HEK293T (cell line): ENCODE results near the gene CCDC137.

Source experiments
- BHLHE40 ChIP-seq: fragments of 450-650 bp; IDR thresholded peaks from 2 replicates; pipeline ENCODE4 v1.6.1; 2016; ENCODE audit warnings: mild to moderate bottlenecking, moderate library complexity, borderline replicate concordance
- CTBP1 ChIP-seq: fragments of 450-650 bp; IDR thresholded peaks from 2 replicates; pipeline ENCODE4 v1.6.1; 2016; ENCODE audit warnings: borderline replicate concordance
- ELF4 ChIP-seq: fragments of 450-650 bp; IDR thresholded peaks from 2 replicates; pipeline ENCODE4 v1.6.1; 2017; ENCODE audit warnings: antibody characterized with exemption
- FOXA1 ChIP-seq: fragments of 450-650 bp; IDR thresholded peaks from 2 replicates; pipeline ENCODE4 v1.6.1; 2016; ENCODE audit warnings: mild to moderate bottlenecking
- FOXM1 ChIP-seq: fragments of 450-650 bp; IDR thresholded peaks from 2 replicates; pipeline ENCODE4 v1.6.1; 2017; ENCODE audit warnings: mild to moderate bottlenecking, borderline replicate concordance
- HDGF ChIP-seq: fragments of 450-650 bp; IDR thresholded peaks from 2 replicates; pipeline ENCODE4 v1.6.1; 2017; ENCODE audit warnings: antibody characterized with exemption, borderline replicate concordance
- NFRKB ChIP-seq: fragments of 450-650 bp; IDR thresholded peaks from 2 replicates; pipeline ENCODE4 v1.6.1; 2016; ENCODE audit warnings: mild to moderate bottlenecking, moderate library complexity
- SP1 ChIP-seq: fragments of 450-650 bp; IDR thresholded peaks from 2 replicates; pipeline ENCODE4 v1.6.1; 2017

GRCh38 chr17:81715872-81716673 lies 49.5 kb downstream of the CCDC137 start:
- TF ChIP-seq CTBP1 (no peak), SP1 (no peak), FOXM1 (no peak), ELF4 (no peak), NFRKB (no peak), FOXA1 (no peak), HDGF (no peak), BHLHE40 (no peak)
